Measurements from ENCODE around the gene TNFAIP8L2.
"Not testable (repeated sequence)": the region's sequence is repeated elsewhere in the genome, so short reads cannot be mapped to it uniquely, and the experiment has no call there.

The TNFAIP8L2 gene

DNA sequence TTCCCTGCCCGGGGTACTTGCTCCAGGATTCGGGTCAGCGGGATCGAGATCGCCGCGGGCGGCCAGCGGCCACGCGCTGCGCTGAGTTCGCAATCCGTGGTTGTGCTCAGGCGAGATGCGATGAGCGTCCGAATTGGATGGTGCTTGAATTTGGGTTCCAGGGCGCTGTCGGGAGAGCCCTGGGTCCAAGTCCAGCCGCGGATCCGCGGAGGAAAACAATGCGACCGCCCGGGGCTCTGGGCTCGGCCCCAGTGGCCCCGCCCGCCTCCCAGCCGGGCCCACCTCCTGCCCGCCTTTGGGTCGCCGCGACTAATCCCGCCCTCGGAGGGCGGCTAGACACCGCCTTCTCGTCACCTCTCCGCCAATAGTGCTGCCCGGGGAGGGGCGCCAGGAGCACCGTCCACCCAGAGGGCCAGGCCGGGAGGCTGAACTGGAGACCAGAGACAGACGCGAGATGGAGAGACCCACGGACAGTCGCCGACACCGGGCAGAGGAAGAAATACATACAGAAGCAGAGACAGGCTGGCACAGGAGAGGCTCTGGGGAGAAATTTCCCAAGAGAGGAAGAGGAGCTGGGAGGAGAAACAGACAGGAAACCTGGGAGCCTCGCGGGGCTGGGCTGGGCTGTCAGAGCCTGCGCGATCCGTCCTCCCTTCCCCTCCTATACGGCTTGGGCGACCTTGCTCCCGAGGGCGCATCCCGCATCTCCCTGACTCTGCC lies 9.9 kb upstream of the TNFAIP8L2 start, which contains the start of gene SEMA6C:
Gene SEMA6C (minus strand): TSS at position 220 of the 720 bp plus-strand sequence. CDS start 4,010 bp downstream, outside the sequence.
- peak; percentile 96 for DNase-seq

DNA sequence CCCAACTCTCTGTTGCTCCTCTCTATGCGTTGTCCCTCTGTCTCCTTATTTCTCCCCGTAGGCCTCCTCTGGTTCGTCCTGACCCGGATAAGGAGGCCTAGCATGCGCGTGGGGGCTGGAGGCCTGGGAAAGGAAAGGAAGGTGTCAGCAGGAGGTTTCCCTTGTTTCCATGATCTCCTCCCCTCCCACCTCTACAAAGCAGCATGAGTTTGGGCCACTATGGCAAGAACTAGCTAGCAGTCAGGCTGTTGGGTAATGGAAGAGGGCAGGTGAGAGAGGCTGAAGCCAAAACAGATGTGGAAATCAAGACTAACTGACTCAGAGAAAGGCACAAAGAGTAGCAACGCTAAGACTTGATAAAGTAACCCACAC lies 9.3 kb upstream of the TNFAIP8L2 start:
- no peak for DNase-seq

DNA sequence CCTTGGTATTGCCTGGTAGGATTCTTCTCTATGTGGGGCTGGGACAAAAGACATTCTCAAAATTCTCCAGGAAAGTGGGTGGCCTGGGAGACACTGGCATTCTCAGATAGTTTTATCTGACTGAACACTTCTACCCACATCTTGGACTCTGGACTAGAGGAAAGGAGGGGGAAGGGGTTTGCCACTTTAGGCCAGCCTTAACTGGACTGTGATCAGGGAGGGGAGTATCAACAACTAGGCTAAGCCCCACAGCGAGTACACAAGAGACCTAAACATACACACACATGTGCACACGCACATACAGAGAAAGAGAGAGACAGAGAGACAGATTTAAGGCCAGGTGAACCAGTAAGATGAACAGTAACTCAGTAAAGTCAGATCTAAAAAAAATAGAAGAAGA lies 8.8 kb upstream of the TNFAIP8L2 start:
- DNase-seq: no peak

DNA sequence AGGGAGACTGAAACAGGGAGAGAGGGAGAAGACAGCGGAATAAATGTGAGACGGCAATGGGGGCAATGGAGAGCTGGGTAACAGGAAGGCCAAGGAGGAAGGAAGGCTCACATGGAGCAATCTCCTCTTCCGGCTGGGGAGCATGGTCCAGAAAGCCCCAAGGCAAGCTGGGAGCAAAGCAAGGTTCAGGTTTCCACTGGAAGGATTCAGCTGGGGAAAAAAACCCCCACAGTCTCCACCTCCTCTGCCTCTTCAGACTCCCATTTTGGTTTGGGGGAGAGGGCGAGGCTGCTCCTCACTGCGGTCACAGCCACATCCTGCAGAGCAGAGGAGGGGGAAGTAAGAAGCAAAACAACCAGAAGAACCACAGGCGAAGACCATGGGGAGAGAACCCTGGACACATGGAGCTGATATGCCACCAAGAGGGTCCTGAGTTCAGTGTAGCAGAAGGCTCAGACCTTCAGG lies 650 bp downstream of the TNFAIP8L2 start:
- peak; percentile 56 for DNase-seq

DNA sequence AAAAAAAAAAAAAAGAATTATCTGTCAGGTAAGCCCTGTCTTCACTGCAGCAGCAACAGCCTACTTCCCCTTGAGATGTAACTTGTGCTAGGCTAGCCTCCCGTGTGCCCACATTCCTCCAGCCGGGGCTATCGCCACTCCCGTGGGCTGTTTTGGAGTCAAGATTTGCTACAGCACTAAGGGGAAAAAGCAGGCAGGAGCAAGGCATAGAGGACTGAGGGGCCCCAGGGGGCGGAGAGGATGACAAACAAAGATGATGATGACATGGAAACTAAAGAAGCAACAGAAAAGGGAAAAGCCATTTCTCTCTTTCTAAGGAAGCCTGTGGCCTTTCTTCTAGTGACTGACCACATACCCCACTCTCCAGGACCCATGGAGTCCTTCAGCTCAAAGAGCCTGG lies 1.9 kb downstream of the TNFAIP8L2 start:
- DNase-seq: no peak

DNA sequence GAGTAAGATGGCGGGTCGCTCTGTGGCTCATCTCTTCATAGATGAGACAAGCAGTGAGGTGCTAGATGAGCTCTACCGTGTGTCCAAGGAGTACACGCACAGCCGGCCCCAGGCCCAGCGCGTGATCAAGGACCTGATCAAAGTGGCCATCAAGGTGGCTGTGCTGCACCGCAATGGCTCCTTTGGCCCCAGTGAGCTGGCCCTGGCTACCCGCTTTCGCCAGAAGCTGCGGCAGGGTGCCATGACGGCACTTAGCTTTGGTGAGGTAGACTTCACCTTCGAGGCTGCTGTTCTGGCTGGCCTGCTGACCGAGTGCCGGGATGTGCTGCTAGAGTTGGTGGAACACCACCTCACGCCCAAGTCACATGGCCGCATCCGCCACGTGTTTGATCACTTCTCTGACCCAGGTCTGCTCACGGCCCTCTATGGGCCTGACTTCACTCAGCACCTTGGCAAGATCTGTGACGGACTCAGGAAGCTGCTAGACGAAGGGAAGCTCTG lies 2.4 kb downstream of the TNFAIP8L2 start:
- DNase-seq: no peak

DNA sequence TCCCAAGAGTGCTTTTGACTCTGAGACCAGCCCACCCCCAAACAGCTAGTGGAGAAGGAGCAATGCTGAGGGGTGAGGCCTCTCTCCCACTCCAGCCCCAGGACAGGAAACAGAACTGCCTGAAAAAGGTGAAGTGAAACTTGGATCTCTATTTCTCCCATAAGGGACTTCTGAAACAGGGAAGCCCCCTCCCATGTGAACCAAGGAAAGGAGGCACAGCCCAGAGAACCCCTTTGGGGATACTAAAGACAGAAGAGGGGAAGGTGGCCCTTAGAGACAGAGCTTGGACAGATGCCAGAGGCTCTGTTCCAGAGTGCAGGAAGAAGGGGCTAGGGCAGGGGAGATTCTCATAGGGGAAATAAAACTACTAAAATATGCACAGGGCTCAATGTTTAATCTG lies 2.9 kb downstream of the TNFAIP8L2 start:
- DNase-seq: no peak

DNA sequence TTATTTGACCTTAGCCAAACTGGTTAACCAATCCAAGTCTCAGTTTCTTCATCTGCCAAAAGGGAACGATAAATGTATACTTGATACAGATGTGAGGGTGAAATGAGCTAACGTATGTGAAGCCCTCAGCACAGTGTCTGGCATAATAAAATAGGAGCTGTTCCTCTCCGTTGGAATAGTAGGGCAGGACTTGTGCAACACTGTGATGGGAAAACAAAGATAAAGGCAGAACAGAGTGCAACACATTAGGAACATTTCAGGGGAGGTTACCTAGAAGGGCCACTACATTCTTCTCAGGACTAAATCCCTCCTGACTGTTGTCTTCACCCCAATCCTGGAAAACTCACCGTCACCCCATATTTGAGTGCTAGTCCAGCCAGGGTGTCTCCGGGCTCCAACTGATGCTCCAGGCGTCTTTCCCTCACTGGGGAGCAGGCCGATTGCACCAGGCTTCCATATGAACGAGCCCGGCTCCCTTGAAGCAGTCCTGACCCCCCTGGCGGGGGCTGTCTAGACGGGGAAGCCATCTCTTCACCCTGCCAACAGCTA lies 8.4 kb downstream of the TNFAIP8L2 start:
- DNase-seq: no peak

DNA sequence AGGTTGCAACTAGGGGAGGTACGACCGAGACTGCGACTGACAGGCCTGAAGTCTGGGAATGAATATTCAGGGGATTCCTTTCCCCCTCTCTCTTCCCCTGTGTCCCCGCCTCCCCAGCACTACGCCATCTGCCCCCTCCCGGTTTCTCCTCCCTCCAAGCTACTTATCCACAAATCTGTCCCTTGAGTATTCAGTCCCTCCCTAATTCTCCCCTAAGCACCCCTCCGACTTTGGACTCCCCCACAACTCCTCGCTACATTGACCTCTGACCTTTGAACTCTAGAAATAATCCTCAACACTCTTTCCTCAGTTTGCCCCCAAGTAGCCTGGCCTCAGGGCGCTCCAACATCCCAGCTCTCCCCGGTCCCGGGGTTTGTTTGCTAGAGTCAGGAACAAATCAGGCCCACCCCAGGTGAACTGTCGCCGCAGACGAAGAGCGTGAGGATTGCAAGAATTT lies 8.9 kb downstream of the TNFAIP8L2 start:
- DNase-seq: peak; percentile 71

DNA sequence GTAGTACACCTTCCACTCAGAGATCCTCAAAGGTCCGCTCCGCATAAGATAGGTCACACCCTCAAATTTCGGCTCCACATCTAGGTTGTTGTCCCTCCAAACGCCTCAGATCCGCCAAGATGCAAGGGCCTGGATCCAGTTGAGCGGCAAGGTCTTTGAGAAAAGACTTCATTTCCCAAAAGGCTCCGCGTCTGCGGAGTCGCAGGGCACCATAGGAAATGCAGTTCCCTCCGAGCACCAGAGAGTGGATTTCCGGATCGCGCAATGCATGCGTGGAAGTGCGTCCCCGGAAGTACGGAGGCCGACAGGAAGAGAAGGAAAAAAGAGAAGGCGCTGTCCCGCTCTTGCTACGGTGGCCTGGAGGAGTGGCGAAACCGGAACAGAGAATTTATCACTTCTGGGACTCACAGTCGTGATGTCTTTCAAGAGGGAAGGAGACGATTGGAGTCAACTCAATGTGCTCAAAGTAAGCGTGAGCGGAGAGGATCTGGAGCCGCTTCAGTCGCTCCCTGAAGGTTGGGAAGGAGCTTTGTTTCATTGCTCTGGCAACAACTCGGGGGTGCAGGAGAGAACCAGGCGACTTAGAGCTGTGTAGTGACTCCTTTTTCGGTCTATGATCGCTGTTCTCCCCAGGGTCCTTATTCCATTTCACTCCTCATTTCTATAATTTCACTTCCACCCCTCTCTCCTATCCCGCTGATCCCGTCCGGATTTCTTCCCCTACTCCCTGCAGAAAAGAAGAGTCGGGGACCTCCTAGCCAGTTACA lies 9.5 kb downstream of the TNFAIP8L2 start, which contains the start of the genes LYSMD1 and SCNM1:
Gene LYSMD1 (minus strand): TSS at position 165 of the 767 bp plus-strand sequence. CDS start 644 bp downstream, outside the sequence.
Gene SCNM1 (plus strand): TSS at position 407 of the 767 bp plus-strand sequence. CDS start 9 bp downstream, at position 416.
- DNase-seq: peak; percentile 99

DNA sequence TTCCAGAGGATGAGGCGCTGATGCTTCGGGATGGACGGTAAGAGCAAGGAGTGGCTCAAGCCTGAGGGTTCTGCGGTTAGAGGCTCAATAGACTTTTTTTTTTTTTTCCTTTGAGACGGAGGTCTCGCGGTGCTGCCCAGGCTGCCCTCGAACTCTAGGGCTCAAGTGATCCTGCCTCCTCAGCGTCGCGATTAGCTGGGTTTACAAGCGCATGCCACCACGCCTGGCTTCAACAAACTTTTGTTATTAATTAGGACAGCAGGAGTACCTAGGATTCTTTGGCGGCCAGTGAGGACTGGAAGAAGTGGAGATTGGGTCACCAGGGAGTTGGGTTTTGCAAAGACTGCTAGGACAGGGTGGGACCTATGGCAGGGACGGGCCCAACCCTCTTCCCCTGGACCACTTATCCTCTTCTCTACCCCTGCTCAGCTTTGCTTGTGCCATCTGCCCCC lies 10.1 kb downstream of the TNFAIP8L2 start:
- DNase-seq: no peak

DNA sequence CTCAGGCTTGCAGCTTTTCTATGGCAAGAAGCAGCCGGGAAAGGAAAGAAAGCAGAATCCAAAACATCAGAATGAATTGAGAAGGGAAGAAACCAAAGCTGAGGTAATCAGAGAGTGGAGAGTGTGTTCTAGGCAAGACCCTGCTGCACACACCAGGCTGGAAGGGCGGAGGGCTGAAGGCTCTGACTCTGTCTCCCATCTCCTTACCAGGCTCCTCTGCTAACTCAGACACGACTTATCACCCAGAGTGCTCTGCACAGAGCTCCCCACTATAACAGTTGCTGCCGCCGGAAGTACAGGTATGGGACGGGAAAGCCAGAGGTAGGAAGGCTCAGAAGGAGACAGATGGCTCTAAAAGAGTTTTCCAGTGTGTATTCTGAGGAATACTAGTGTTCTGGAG lies 10.7 kb downstream of the TNFAIP8L2 start:
- no peak for DNase-seq

DNA sequence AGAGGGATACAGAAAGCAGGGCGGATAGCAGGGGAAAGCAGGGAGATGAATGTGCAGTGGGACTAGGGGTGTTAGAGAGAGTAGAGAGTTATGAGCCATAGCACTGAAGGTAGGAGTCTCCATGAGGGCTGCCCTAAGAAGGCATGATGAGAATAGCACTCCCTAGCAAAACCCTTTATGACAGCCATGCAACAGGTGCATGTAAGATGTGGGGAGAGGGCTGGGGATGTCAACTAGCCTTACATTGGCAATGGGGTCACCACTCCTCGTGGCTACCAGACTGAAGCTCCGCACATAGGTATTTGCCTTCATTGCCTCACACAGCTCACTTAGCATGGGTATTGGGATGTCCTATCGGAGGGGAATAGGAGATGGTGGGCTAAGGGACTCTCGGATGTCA lies 14.7 kb downstream of the TNFAIP8L2 start:
- no peak for DNase-seq

DNA sequence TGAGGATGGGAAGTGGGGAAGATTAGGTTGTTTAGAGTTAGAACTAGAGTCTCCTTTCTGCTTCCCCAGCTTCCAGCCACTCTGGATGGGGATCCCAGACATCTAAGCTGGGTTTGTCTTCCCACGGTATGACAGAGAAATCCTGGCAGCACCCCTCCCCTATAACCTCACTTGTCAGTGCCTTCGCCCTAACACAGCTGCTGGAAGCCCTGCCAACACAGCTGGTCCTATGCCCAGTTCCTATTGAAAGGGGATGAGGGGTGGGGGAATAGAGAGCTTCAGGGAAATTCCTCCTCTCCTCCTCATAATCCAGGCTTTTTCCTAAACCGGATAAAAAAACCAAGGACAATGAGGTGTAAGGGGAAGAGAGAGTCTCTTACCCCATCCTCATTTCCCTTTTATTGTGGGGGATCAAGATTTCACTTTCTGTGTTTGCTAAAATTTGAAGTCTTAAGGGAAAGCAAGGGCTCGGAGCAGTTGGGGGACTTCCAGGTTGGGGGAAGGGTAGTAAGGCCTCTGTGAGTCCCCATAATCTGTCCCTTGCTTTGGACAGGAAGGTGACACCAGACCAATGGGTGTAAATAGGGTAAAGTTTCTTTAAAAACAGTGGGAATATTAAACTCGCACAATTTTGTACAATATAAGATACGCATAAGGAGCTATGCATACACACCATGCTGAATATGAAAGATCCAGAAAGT lies 18.7 kb downstream of the TNFAIP8L2 start:
- peak; percentile 73 for DNase-seq

DNA sequence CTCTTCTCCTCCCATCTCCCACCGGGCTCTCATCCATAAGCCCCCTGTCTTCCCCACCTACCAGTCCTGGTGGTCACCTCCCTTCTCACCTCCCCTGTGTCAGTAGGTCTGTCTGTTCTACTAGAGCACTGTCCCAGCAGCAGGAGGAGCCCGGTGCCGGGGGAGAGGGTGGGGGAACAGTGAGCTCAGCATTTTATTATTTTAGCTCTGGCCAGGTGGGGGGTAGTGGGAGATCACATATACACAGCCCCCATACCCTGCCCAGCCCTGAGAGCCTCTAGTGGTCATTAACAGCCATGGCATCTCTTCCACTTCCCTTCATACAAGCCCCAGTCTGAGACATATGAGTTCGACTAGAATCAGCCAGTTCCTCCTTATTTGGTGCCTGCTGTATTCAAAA lies 19.4 kb downstream of the TNFAIP8L2 start, which contains the start of gene TMOD4:
Gene TMOD4 (minus strand): TSS at position 119 of the 400 bp plus-strand sequence. CDS start 1,106 bp downstream, outside the sequence.
- DNase-seq: no peak

DNA sequence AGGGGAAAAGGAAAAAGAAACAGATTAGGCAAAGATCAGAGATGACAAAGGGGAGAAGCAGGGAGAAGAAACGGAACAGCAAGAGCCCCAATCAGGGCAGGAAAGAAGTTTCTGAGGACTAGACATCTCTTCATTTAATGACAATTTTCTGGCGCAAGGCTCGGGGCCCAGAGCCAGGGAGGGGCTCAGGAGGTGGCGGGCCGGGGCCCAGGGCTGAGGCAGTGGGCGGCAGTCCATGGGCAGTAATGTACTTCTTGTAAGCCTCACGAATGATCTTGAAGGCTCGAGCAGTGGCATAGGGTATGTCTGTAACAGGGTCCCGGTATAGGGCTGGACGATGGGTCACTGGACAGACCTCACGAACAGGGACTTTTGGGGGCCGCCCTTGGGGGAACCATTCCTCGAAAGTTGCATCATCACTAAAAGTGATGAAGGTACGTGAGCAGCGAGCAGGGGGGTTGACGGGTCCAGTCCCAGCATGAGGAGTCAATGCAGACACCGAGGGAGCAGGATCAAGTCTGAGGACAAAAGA lies 20.1 kb downstream of the TNFAIP8L2 start:
- DNase-seq: no peak

DNA sequence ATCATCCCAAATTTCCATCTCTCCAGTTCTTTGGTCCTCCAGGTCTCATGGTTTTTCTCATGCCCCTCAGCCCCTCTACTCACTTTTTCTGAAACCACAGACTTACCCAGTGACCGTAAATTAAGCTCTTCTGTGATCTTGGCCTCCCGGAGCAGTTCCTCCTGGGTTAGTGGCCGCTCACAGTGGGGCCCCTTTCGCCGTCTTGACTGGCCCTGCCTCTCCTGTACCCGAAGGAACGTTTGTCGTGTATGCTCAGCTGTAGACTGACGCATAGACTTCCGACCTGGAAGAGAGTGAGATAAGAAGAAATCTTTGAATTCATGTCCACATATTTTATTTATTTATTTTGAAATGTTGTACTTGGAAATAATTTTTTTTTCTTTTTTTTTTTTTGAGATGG lies 27.8 kb downstream of the TNFAIP8L2 start:
- DNase-seq: no peak

DNA sequence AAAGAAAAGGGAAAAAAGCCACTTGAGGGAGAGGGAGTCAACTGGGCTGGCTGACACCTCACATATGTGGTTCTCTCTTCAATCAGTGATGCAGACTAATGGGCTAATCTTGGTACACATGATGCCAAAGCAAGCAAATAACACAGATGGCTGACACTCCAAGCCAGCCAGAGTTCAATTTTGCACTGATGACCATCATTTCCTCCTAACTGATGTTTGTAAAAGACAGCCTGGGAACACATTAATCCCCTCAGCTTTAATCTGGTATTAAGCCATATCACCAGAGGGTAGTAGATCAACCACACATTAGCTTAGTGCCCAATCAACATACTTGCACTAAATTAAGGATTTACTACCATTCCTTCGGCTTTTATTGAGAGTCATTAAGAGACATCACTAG lies 30.8 kb downstream of the TNFAIP8L2 start:
- no peak for DNase-seq

DNA sequence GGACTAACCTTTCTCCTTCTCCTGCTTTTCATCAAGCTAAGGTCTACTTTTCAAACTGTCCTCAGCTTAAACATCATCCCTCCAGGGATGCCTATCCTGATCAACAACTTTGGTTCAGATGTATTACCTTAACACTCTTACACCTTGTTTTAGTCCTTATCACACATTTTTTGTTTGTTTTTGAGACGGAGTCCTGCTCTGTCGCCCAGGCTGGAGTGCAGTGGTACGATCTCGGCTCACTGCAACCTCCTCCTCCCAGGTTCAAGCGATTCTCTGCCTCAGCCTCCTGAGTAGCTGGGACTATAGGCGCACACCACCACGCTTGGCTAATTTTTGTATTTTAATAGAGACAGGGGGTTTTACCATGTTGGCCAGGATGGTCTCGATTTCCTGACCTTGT lies 32.2 kb downstream of the TNFAIP8L2 start:
- not testable (repeated sequence) for DNase-seq

DNA sequence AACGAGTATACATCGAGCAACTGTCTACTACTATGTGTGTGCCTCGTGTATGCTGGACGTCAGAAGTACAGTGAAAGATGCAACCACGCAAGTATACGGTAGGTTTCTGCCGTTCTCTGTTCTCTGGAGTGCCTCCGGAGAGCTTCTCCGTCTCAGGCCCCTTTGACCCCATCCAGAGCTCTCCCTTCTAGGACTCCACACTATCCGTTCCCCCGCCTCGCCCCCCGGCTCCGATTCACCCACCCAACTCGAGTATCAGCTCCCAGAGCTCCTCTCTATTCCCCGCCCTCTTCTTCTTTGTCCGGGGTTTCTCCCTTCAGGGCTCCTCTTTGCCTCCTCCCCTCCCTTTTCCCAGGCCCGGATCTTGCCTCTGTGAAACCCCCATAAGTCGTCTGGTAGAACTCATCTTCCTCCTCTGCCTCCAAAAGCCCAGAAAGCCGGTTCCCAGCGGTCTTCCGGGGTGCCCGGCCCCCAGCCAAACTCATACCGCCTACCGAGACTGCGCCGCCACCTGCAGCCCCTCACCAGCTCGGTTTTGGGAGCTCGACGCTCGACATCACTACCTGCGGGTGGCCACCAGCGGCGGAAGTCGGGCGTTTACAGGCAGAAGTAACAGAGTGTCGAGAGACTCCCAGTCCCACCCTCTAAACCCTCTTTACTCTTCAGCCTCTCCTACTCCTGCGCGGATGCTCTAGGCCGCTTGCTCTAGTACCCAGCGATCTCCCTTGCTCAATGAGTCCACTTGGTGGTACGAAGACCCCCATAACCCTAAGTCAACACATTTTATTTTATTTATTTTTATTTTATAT lies 33.4 kb downstream of the TNFAIP8L2 start, which contains the start of gene VPS72:
Gene VPS72 (minus strand): TSS at position 561 of the 809 bp plus-strand sequence. CDS start 76 bp downstream, at position 485.
- DNase-seq: peak; percentile 93

DNA sequence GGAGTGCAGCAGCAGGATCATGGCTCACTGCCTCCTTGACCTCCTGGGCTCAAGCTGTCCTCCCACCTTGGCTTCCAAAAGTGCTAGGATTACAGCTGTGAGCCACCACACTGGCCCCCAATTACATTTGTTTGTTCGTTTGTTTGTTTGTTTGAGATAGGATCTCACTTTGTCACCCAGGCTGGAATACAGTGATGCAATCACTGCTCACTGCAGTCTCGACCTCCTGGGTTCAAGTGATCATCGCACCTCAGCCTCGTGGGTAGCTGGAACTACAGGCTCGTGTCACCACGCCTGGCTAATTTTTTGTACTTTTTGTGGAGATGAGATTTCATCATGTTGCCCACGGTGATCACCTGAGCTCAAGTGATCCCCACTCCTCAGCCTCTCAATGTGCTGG lies 35.6 kb downstream of the TNFAIP8L2 start:
- no peak for DNase-seq
